Activated naive CD4-positive, alpha-beta T cell treated with anti-CD3 and anti-CD28 coated beads, Interleukin-2, amount 50 U/mL, for 72 hours (primary cell): ENCODE measurements around the gene TEX14. TPM values are rescaled to one million over a fixed set of nuclear protein-coding genes. Genes with fewer than 3 reads are reported as not detected.
"Not testable (repeated sequence)": the region's sequence is repeated elsewhere in the genome, so short reads cannot be mapped to it uniquely, and the experiment has no call there.

Experiments
- ATAC-seq, 2 donors: fragments of 150-1000 bp; cut with Tn5 transposase; 2 replicates each; pipeline ENCODE4 v1.10.0; 2021; ENCODE audit warnings: mild to moderate bottlenecking in 2 of 2, moderate library complexity in 2 of 2
- DNase-seq, 2 donors: peaks; one replicate each; pipeline ENCODE4 v3.0.0; 2021 to 2022; ENCODE audit warnings: low spot score in 2 of 2
- H3K27ac Mint-ChIP-seq, 2 donors: one replicate each; pipeline ENCODE4 v1.8.0; 2022; ENCODE audit warnings: mild to moderate bottlenecking in 2 of 2, mixed read lengths in 2 of 2
- H3K36me3 Mint-ChIP-seq, 2 donors: one replicate each; pipeline ENCODE4 v1.8.0; 2022; ENCODE audit warnings: mixed read lengths in 2 of 2
- H3K9me3 Mint-ChIP-seq, 2 donors: one replicate each; pipeline ENCODE4 v1.8.0; 2022; ENCODE audit warnings: mixed read lengths in 2 of 2
- total RNA-seq, 2 donors: library from RNA; stranded (reverse); gene quantifications; one replicate each; pipeline ENCODE4 v1.2.3, GENCODE V29; 2022

The TEX14 gene
- total RNA-seq, 2 donors from 2014 or later, result 0.18 to 0.98 TPM

DNA sequence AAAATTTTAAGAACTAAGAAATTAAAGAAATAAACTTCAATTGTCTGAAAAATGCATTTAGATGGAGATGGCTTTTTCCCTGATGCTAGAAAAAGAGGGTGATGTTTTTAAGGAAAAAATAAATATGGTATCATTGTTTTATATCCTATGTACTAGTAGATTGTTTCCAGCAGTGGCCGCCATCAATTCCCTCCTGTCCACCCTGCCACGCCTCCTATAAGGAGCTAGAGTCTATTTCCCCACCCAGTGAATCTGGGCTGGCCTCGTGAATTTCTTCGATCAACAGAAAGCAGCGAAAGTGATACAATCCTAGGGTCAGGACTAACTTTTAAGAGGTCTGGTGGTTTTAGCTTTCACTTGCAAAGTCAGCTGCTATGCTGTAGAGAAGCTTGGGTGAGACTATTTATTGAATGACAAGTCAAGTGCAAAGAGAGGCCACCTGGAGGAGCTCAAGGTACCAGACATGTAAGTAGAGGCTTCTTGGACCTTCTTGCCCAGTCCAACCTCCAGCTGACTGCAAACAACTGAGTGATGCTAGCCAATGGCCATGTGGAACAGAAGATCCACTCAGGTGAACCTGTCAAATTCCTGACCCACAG lies 96.6 kb downstream of the TEX14 start:
- DNase-seq (no peak), ATAC-seq (no peak)
- H3K9me3 Mint-ChIP-seq, result no peaks in the 10 kb centered on the region
- no peaks in the 10 kb centered on the region for H3K36me3 Mint-ChIP-seq
- H3K27ac Mint-ChIP-seq, result no peak overlapping the region

DNA sequence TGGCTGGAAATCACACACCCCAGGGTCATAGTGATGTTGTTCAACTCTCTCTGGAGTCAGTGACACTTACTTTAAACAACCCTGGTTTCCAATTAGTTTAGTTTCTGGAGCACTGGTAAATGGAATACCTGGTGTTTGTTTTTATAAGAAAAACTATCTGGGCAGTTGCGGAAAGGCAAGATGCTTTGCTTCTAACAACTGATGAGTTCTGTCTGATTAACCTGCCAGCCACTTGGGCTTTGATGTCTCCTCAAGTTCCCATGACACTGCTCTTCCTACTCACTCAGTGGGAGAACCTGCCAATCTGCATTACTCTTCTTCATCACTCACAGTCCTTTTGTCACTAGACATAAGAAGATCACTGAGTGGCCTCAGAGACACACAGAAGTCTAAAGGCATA lies 98.7 kb downstream of the TEX14 start:
- no peak for ATAC-seq
- Mint-ChIP-seq H3K36me3 (no peaks in the 10 kb centered on the region), H3K9me3 (no peaks in the 10 kb centered on the region), H3K27ac (no peak overlapping the region)
- no peak for DNase-seq

DNA sequence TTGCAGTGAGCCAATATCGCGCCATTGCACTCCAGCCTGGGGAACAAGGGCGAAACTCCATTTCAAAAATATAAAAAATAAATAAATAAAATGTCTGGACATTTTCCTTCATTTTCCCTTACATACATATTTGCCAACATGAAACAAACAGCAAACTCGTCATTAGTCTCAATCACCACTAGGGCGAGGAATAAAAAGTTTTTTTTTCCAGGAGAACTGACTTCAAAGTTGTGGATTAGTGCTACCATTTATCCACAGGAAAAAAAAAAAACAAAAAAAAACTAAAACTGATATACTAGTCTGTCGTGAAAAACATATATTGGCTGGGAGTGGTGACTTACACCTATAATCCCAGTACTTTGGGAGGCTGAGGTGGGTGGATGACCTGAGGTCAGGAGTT lies 100.4 kb downstream of the TEX14 start:
- no peak for DNase-seq
- no peak overlapping the region for H3K27ac Mint-ChIP-seq
- H3K9me3 Mint-ChIP-seq, result no peaks in the 10 kb centered on the region
- no peaks in the 10 kb centered on the region for H3K36me3 Mint-ChIP-seq
- ATAC-seq, result no peak

DNA sequence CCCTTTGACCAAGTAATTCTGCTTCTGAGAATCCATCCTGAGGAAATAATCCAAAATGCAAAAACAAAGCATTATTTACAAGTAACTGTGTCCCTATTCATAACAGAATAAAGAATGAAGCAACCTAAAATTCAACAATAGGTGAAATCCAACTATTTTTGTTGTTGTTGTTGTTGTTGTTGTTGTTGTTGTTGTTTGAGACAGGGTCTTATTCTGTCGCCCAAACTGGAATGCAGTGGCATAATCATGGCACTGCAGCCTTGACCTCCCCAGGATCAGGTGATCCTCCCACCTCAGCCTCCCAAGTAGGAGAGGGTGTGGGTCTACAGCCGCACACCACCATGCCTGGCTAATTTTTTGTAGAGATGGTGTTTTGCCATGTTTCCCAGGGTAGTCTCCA lies 101.5 kb downstream of the TEX14 start:
- DNase-seq, result no peak
- ATAC-seq, result no peak
- Mint-ChIP-seq H3K9me3 (no peaks in the 10 kb centered on the region), H3K36me3 (no peaks in the 10 kb centered on the region), H3K27ac (no peak overlapping the region)

DNA sequence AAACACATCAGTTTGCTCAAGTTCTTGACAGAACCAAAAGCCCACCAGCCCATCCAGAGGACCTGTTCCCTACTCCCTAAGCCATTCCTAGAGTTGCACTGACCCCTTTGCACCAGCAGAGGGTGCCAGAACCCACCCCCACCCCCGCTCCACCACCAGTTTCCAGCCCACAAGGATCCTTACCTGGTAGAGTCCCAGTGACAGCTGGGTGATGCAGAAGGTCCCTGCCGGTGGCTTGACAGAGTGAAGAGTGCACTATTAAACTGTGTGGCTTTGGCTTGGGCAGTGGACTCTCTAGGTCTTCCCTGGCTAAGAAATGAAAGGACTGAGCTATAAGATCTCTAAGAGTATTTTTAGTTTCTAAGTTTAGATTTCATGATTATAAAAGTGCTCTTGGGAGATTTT lies 104.1 kb downstream of the TEX14 start:
- Mint-ChIP-seq H3K27ac (no peak overlapping the region), H3K36me3 (no peaks in the 10 kb centered on the region), H3K9me3 (no peaks in the 10 kb centered on the region)
- ATAC-seq, result peak; percentile 84 to 99
- peak in 1 of 2 donors; percentile 52 for DNase-seq

DNA sequence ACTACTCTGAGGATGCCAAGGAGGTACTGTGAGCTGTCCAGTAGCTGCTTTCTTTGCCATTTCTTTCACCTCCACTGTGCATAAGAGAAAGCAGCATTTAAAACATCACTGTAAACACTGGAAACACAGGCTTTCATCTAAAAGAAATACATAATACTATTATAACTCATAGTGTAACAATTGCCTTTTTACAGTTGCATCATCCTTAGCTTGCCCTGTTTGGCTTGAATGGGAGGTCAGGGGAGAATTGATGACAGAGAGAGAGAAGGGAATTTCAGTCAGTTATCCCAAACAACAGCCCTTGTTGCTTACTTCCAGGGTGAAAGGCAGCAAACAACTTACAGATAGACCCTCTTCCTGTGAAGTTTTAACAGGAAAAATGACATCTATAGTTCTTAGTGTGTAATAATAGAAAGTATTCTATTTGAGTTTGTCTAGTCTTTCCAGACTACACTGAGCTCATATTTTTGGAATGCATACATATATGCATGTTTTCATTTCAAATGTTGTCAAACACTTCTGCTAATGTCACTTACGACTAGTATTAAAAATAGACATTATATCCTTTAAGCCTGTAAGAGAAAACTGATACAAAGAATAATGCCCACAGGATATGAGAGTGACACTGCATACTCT lies 105.7 kb downstream of the TEX14 start:
- no peaks in the 10 kb centered on the region for H3K36me3 Mint-ChIP-seq
- no peak for ATAC-seq
- DNase-seq, result no peak
- H3K27ac Mint-ChIP-seq, result no peak overlapping the region
- no peaks in the 10 kb centered on the region for H3K9me3 Mint-ChIP-seq

DNA sequence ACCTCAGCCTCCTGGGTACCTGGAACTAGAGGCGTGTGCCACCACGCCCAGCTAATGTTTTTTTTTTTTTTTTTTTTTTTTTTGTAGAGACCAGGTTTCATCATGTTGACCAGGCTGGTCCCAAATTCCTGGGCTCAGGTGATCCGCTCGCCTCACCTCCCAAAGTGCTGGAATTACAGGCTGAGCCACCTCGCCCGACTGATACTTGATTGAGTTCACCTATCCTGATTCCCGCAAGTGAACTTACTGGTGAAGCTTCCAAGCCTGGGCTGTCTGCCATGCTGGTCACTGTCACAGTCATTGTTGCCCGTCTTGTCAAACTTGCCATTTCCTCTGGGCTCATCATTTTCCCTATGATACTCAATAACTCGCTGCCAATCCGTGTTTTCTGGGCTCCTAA lies 106.3 kb downstream of the TEX14 start:
- H3K9me3 Mint-ChIP-seq, result no peaks in the 10 kb centered on the region

DNA sequence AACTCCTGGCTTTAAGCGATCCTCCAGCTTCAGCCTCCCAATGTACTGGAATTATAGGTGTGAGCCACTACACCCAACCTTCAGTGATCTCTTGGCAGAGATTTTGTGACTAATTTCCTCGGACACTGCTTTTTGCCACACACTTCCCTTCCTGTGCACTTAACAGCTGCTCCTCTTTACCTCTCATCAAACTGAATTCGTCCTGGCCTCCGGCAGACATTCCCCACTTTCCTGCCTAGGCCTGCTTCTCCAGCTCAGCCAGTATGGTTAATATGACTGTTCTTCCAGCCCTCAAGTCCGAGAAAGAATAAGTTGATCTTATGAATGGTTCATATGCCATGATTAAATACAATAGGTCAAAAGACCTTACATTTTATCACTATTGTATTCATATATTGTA lies 108.4 kb downstream of the TEX14 start:
- no peak for DNase-seq
- ATAC-seq, result no peak
- H3K9me3 Mint-ChIP-seq, result no peaks in the 10 kb centered on the region
- no peaks in the 10 kb centered on the region for H3K36me3 Mint-ChIP-seq
- peak overlapping the region in 1 of 2 donors; percentile 13 for H3K27ac Mint-ChIP-seq

More for the DNA sequence above, 106.3 kb downstream of the TEX14 start:
- Mint-ChIP-seq H3K27ac (no peak overlapping the region), H3K36me3 (no peaks in the 10 kb centered on the region)
- ATAC-seq, result no peak
- no peak for DNase-seq

DNA sequence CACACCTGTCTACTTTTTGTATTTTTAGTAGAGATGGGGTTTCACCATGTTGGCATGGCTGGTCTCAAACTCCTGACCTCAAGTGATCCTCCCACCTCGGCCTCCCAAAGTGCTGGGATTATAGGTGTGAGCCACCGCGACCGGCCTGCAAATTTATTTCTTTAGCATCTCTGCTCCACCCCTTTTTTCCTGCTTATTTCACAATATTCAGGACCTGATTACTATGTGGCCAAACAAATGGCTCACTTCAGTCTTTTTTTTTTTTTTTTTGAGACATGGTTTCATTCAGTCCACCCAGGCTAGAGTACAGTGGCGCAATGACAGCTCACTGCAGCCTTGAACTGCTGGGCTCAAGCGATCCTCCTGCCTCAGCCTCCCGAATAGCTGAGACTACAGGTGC lies 109.1 kb downstream of the TEX14 start:
- ATAC-seq, H3K27ac Mint-ChIP-seq, H3K36me3 Mint-ChIP-seq, H3K9me3 Mint-ChIP-seq, DNase-seq: not testable (repeated sequence)

DNA sequence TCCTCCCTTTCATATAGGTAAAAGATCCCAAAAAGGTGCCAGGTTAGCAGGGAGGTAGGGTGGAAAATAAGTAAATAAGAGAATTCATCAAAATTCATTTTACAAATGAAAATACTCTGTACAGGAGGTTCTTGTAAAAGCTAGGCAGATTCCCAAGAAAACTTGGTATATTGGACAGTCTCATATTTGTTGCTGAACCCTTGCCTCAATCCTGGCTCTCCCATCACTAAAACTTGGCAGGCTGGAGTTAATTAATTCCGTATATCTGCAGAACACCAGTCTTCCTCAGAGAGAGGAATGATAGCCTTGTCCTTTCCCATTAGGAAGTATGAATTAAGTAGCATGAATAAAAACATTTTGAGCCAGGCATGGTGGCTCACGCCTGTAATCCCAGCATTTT lies 111.2 kb downstream of the TEX14 start:
- DNase-seq, result no peak
- no peak for ATAC-seq
- Mint-ChIP-seq H3K27ac (no peak overlapping the region), H3K9me3 (no peaks in the 10 kb centered on the region), H3K36me3 (no peaks in the 10 kb centered on the region)

DNA sequence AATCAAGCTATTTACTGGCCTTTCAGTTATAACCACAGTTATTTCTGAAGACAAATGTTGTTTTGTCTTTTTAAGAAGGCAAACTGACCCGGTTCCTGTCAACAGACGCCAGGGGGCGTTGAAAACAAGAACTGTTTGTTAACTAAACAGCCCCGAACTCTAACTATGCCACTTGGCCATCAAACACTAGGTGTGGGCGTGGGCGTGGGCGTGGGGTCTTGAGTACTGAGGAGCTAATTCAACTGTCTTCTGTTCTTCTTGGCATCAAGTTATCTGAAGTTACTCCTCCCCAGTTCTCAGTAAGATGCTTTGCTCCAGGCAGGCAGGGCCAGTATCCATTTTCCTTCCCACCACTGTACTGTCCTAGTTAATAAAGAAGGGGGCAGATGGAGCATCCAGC lies 114.1 kb downstream of the TEX14 start:
- Mint-ChIP-seq H3K27ac (no peak overlapping the region), H3K36me3 (no peaks in the 10 kb centered on the region), H3K9me3 (no peaks in the 10 kb centered on the region)
- ATAC-seq, result no peak
- DNase-seq, result peak in 1 of 2 donors; percentile 44

DNA sequence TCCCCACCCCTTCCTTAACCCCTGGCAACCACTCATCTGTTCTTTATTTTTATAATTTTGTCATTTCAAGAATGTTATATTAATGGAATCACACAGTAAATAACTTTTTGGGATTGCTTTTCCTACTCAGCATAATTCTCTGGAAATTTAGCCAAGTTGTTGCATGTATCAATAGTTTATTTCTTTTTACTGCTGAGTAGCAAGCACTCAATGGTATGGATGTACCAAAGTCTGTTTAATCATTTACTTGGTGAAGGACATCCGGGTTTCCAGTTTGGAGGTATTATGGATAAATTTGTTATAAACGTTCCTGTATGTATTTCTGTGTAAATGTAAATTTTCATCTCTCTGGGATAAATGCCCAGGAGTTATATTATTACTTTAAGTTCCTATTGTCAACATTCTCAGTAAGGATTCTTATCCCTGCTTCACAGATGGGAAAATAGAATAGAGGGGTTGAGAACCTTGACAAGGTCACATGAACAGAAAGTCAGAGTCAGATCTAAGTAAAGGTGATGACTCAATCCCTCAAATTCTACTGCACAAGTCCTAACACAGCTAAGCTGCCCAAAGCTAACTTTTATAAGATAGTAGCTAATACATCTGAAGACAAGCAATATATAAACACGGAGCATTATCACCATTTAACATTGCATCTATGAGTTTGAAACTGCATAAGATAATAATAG lies 115.0 kb downstream of the TEX14 start:
- no peaks in the 10 kb centered on the region for H3K36me3 Mint-ChIP-seq
- no peak for ATAC-seq
- no peaks in the 10 kb centered on the region for H3K9me3 Mint-ChIP-seq
- DNase-seq, result no peak
- H3K27ac Mint-ChIP-seq, result no peak overlapping the region

DNA sequence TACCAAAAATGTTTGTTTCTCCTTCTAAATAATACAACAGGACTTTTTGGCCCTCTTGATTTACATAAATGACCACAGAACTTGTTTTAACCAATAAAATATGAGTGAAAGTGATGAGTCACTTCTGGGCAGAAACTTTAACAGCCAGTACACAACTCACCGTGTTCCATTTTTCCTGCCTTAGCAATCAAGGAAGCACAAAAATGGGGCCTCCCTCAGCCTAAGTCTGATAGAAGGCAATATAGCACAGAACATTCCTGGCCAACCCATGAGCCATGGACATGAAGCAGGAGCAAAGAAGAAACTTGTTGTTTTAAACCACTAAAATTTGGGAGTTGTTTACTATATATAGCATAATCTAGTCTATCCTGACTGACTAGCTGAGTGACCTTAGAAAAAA lies 116.3 kb downstream of the TEX14 start:
- Mint-ChIP-seq H3K36me3 (no peaks in the 10 kb centered on the region), H3K27ac (no peak overlapping the region), H3K9me3 (no peaks in the 10 kb centered on the region)
- ATAC-seq (no peak), DNase-seq (no peak)

DNA sequence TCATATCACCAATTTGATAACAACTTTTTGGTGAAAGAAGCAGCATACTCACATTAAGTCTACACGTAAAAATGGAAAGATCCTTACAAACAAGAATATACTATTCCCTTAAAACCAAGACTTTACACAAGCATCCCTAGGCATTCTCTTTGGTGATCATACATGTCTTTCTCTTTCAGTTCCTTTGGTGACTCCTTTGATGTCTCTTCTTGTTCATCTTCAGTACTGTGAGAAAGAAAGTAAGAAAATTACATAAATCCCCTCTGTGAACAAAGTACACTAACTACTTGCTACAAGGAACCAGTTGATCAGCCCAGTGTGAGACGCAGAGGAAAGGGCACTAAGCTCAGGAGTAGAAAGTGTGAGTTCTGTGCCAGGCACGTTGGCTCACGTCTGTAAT lies 117.8 kb downstream of the TEX14 start:
- Mint-ChIP-seq H3K27ac (no peak overlapping the region), H3K36me3 (no peaks in the 10 kb centered on the region), H3K9me3 (no peaks in the 10 kb centered on the region)
- DNase-seq (no peak), ATAC-seq (no peak)

DNA sequence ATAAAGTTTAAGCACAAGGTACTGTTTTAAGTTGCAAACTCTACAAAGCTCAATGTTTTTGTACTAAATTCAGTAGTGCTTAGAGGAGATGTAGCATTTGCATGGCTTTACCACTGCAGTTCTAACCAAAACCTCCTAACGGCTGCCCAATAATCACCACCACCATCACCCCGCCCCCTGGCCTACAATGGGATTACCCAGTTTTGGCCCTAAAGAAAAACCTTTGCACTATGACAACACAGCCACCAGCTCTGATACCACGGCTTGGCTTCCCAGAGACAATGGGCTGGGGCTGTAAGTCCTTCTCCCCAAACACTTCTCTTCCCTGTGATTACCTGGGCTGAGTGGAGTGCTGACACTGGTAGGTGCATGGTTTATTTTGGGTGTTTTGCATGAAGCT lies 119.0 kb downstream of the TEX14 start:
- no peaks in the 10 kb centered on the region for H3K9me3 Mint-ChIP-seq
- DNase-seq (no peak), ATAC-seq (no peak)
- H3K36me3 Mint-ChIP-seq, result no peaks in the 10 kb centered on the region
- no peak overlapping the region for H3K27ac Mint-ChIP-seq

DNA sequence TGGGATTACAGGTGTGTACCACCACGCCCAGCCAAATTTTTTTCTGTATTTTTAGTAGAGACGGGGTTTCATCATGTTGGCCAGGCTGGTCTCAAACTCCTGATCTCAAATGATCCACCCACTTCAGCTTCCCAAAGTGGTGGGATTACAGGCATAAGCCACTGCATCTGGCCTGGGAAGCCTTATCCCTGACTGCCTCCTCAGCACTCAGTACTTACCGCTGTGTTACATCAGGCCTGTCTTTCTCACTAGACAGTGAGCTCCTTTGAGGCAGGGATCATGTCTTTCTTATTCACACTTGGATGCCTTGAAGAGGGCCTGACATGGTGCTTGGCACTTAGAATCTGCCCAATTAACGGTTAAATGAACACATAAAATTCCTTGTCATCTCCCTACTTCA lies 121.1 kb downstream of the TEX14 start:
- ATAC-seq, result no peak
- no peak overlapping the region for H3K27ac Mint-ChIP-seq
- no peaks in the 10 kb centered on the region for H3K9me3 Mint-ChIP-seq

DNA sequence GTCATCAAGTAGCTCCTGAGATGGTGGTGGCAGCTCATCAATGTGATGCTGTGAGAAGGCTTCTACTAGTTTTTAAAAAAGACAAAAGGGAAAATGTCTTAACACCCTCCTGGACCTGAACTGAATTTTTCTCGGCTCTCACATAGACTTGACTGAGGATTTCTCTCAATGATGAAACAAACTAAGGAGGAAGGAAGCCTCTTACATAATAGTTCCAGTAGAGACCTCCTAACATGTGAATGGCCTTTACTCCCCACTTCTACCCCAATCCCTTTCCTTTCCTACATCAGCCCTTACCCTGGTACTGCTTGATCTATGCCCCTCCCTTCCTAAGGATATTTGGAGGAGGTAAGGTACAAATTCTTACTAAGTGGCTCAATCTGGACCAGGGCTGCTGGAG lies 122.6 kb downstream of the TEX14 start:
- H3K27ac Mint-ChIP-seq, result no peak overlapping the region
- ATAC-seq, result no peak
- no peaks in the 10 kb centered on the region for H3K9me3 Mint-ChIP-seq
- no peaks in the 10 kb centered on the region for H3K36me3 Mint-ChIP-seq
- no peak for DNase-seq

More for the DNA sequence above, 121.1 kb downstream of the TEX14 start:
- DNase-seq, result no peak
- no peaks in the 10 kb centered on the region for H3K36me3 Mint-ChIP-seq
